K562 (cell line): Measurements from ENCODE around the gene GBA3. TPM values are rescaled to one million over a fixed set of nuclear protein-coding genes. Genes with fewer than 3 reads are reported as not detected.

Experiments
- ATAC-seq: fragments of 200-7000 bp; cut with Tn5 transposase; 3 replicates; pipeline ENCODE4 v1.9.1; 2020; ENCODE audit warnings: moderate library complexity
- BruUV-seq: library from RNA; stranded (reverse); fragments of 400-500 nt; replicated peaks from 2 replicates; lab custom pipeline; 2021; lab: Mats Ljungman, UMichigan
- CTCF ChIA-PET: fragments of 300-600 bp; formaldehyde crosslinking; extraction: SDS; loops from one replicate; lab custom pipeline; 2021; ENCODE audit warnings: low intra/inter-chr PET ratio; lab: Yijun Ruan, JAX
- POLR2A ChIA-PET: fragments of 300-600, 350-650 bp; sonication (Branson Sonifier 250); formaldehyde crosslinking; extraction: SDS; loops from one replicate; lab custom pipeline; 2021; ENCODE audit warnings: antibody characterized with exemption, inconsistent platforms; lab: Yijun Ruan, JAX
- DNase-seq, 4 experiments: peaks; one replicate each; pipeline versions ENCODE4 v3.0.0 to v3.0.0-alpha.2; 2011 to 2018; ENCODE audit warnings: low spot score in 3 of 4, mixed read lengths in 3 of 4; ENCODE audit errors: extremely low read depth in 1 of 4
- FAIRE-seq: peaks from 2 replicates; lab custom pipeline; 2011; peaks lifted over from hg19 to GRCh38; lab: Jason Lieb, UNC
- H2AFZ ChIP-seq: 2 replicates; pipeline ENCODE4 v1.6.0; 2011; ENCODE audit warnings: low read depth, low read length, control low read depth, inconsistent platforms
- H3K27ac ChIP-seq: fragments of 200-600 bp; 3 replicates; pipeline ENCODE4 v1.8.0; 2011; ENCODE audit warnings: low read depth, mild to moderate bottlenecking, control low read depth, inconsistent platforms, low read length, moderate library complexity, mixed read lengths; ENCODE audit errors: extremely low read depth
- H3K27me3 ChIP-seq, 2 experiments: fragments of 300-600 bp in 1 of 2; 2 replicates in 1 of 2; 3 replicates in 1 of 2; pipeline versions ENCODE4 v1.6.0 to v1.8.0; 2011; ENCODE audit warnings: inconsistent platforms in 2 of 2, low read length in 2 of 2, mild to moderate bottlenecking in 1 of 2, mixed read lengths in 1 of 2, moderate library complexity in 1 of 2; ENCODE audit not compliant: control insufficient read depth in 2 of 2, insufficient read depth in 2 of 2
- H3K36me3 ChIP-seq: fragments of 300-600 bp; 3 replicates; pipeline ENCODE4 v1.8.0; 2011; ENCODE audit warnings: mild to moderate bottlenecking, low read length, inconsistent platforms; ENCODE audit not compliant: control insufficient read depth, insufficient read depth
- H3K4me1 ChIP-seq, 2 experiments: fragments of 200-600 bp in 1 of 2; replicated peaks in 1 of 2; 2 replicates in 1 of 2; 3 replicates in 1 of 2; pipeline versions ENCODE4 v1.5.1 to v1.8.0; 2011; ENCODE audit warnings: inconsistent platforms in 2 of 2, low read length in 2 of 2, mild to moderate bottlenecking in 1 of 2, mixed read lengths in 1 of 2, moderate library complexity in 1 of 2; ENCODE audit not compliant: control insufficient read depth in 2 of 2, insufficient read depth in 2 of 2
- H3K4me2 ChIP-seq: 2 replicates; pipeline ENCODE4 v1.6.1; 2011; ENCODE audit warnings: low read length, control low read depth, inconsistent platforms, mixed read lengths; ENCODE audit not compliant: insufficient read depth
- H3K4me3 ChIP-seq: fragments of 200-600 bp; sonication (generic), shearing (Covaris generic); 2 replicates; pipeline ENCODE4 v1.5.1; 2016; ENCODE audit warnings: control low read depth, inconsistent platforms
- H3K79me2 ChIP-seq: fragments of 200-600 bp; 3 replicates; pipeline ENCODE4 v1.8.0; 2011; ENCODE audit warnings: low read length, inconsistent platforms; ENCODE audit not compliant: control insufficient read depth, insufficient read depth
- H3K9ac ChIP-seq, 2 experiments: 2 replicates each; pipeline versions ENCODE4 v1.6.0 to v1.6.1; 2011; ENCODE audit warnings: low read depth in 2 of 2, low read length in 2 of 2, control low read depth in 1 of 2, inconsistent platforms in 1 of 2, mild to moderate bottlenecking in 1 of 2, mixed read lengths in 1 of 2; ENCODE audit not compliant: insufficient read depth in 1 of 2
- H3K9me1 ChIP-seq: one replicate; pipeline ENCODE4 v1.6.0; 2011; ENCODE audit warnings: inconsistent platforms, mild to moderate bottlenecking, low read length, moderate library complexity; ENCODE audit not compliant: control insufficient read depth, insufficient read depth
- H3K9me3 ChIP-seq: replicated peaks from 2 replicates; pipeline ENCODE4 v1.5.1; 2011; ENCODE audit warnings: low read depth, low read length, inconsistent platforms; ENCODE audit not compliant: control insufficient read depth, insufficient read depth
- H4K20me1 ChIP-seq: replicated peaks from 2 replicates; pipeline ENCODE4 v1.6.1; 2011; ENCODE audit warnings: low read length, inconsistent platforms, mixed read lengths; ENCODE audit not compliant: control insufficient read depth, insufficient read depth
- CTBP1 ChIP-seq: fragments of 450-650 bp; IDR thresholded peaks from 2 replicates; pipeline ENCODE4 v1.6.1; 2016; ENCODE audit warnings: borderline replicate concordance
- EZH2 ChIP-seq: IDR thresholded peaks from 2 replicates; pipeline ENCODE4 v1.6.1; 2012; ENCODE audit warnings: low read depth, mild to moderate bottlenecking, inconsistent platforms, low read length, borderline replicate concordance
- NCOA6 ChIP-seq: fragments of 450-650 bp; IDR thresholded peaks from 2 replicates; pipeline ENCODE4 v1.6.1; 2017; ENCODE audit warnings: mild to moderate bottlenecking
- NFIC ChIP-seq: fragments of 450-650 bp; IDR thresholded peaks from 2 replicates; pipeline ENCODE4 v1.6.1; 2017; ENCODE audit warnings: mild to moderate bottlenecking, inconsistent platforms
- RB1 ChIP-seq: fragments of 450-650 bp; IDR thresholded peaks from 2 replicates; pipeline ENCODE4 v1.6.1; 2017; ENCODE audit warnings: low read depth, mild to moderate bottlenecking
- ZBTB26 ChIP-seq: fragments of 450-650 bp; formaldehyde crosslinking; IDR thresholded peaks from 2 replicates; pipeline ENCODE4 v1.4.0; 2022; ENCODE audit warnings: missing genetic modification characterization
- ZKSCAN8 ChIP-seq: fragments of 200-800 bp; sonication (Bioruptor generic); IDR thresholded peaks from 2 replicates; pipeline ENCODE4 v1.6.1; 2016; ENCODE audit warnings: missing genetic modification characterization, missing compliant biosample characterization
- ZNF12 ChIP-seq: sonication (generic); formaldehyde crosslinking; IDR thresholded peaks from 2 replicates; pipeline ENCODE4 v1.4.0; 2020; ENCODE audit warnings: mild to moderate bottlenecking, missing genetic modification reagents
- ZNF212 ChIP-seq: fragments of 450-650 bp; formaldehyde crosslinking; IDR thresholded peaks from 2 replicates; pipeline ENCODE4 v1.4.0; 2020; ENCODE audit warnings: mild to moderate bottlenecking
- ZNF609 ChIP-seq: sonication (generic); formaldehyde crosslinking; IDR thresholded peaks from 2 replicates; pipeline ENCODE4 v1.8.1; 2023; ENCODE audit warnings: missing genetic modification reagents, mild to moderate bottlenecking, borderline replicate concordance
- WGBS: fragments of 100-300 bp; shearing (Covaris generic); methylation state at CpG from one replicate; pipeline ENCODE4 v1.1.6; 2016; ENCODE audit warnings: low coverage, mixed read lengths; ENCODE audit not compliant: insufficient coverage; ENCODE audit errors: missing lambda C conversion rate; 5-methylcytosine and 5-hydroxymethylcytosine counted together
- in situ Hi-C: fragments of 300-500 bp; cut with MboI; formaldehyde crosslinking; loops from 4 replicates; pipeline ENCODE4 v1.15.0; 2018; ENCODE audit warnings: inconsistent platforms, mixed read lengths
- intact Hi-C: fragments of 100-400 bp; cut with micrococcal nuclease; formaldehyde crosslinking; loops from 2 replicates; pipeline ENCODE4 v1.14.2; 2022
- polyA plus RNA-seq, 8 experiments: library from polyadenylated mRNA; depleted of rRNA in 4 of 8; stranded (reverse) in 5 of 8; unstranded in 3 of 8; fragments of >200 nt; fragmentation: Nextera tagmentation in 2 of 8; fragmentation: Illumina TruSeq in 1 of 8; extraction: Ambion mirVana in 2 of 8; extraction: Trizol in 1 of 8; gene quantifications; 2 replicates each; pipeline versions ENCODE4 v1.2.1 to v1.2.3, GENCODE V29; 2011 to 2014; ENCODE audit warnings: inconsistent platforms in 1 of 8, missing spikeins in 1 of 8
- total RNA-seq, 7 experiments: library from RNA; depleted of rRNA in 6 of 7; stranded (reverse); fragments of >200 nt in 6 of 7; fragmentation: Illumina TruSeq in 2 of 7; extraction: Trizol in 2 of 7; gene quantifications; 2 replicates each; pipeline versions ENCODE4 v1.2.1 to v1.2.3, GENCODE V29; 2011 to 2021; ENCODE audit warnings: low replicate concordance in 1 of 7
- TF ChIP-seq, protein P1 (sequence below): fragments of 250-450 bp; sonication (Bioruptor Pico); IDR thresholded peaks from 2 replicates; pipeline ENCODE4 v1.8.0; 2022; ENCODE audit warnings: moderate library complexity, mild to moderate bottlenecking, inconsistent platforms

Gene GBA3
- total and polyA plus RNA-seq, 9 of the 15 experiments (the other 6 are each of a cell fraction or from before 2014, with no cell fraction given), result 0.13 to 0.75 (median 0.40) TPM; not detected in 1

- Histone ChIP-seq H3K36me3 (no peaks in the 10 kb centered on the region), H4K20me1 (no peaks in the 10 kb centered on the region), H3K9ac (no peak overlapping the region), H3K4me2 (no peak overlapping the region), H3K4me1 (no peaks in the 10 kb centered on the region), H3K9me3 (no peaks in the 10 kb centered on the region), H3K9me1 (no peaks in the 10 kb centered on the region), H3K79me2 (no peaks in the 10 kb centered on the region), H3K27ac (no peak overlapping the region), H3K27me3 (no peaks in the 10 kb centered on the region), H2AFZ (no peak overlapping the region), H3K4me3 (no peak overlapping the region)
- FAIRE-seq (no peak), DNase-seq (no peak), ATAC-seq (no peak)
- no peak for TF ChIP-seq RB1
- TF ChIP-seq EZH2, result no peak
- TF ChIP-seq ZKSCAN8 (CRISPR knock-in tag), result no peak
- no peak for TF ChIP-seq CTBP1
- intact Hi-C loops, result no loop called here
- in situ Hi-C loops, result no loop called here
- POLR2A ChIA-PET, result interaction anchor here (1.7 kb wide), 1 partner anchor 11 kb away, joined by 8 read pairs; no protein-coding TSS in a partner anchor
- no TSS peak for BruUV-seq
- CTCF ChIA-PET, result no interaction called here
Observed at GRCh38 chr4:22850055-22850454, 157.3 kb downstream of the GBA3 start.

- Histone ChIP-seq H3K36me3 (no peaks in the 10 kb centered on the region), H3K9me1 (no peaks in the 10 kb centered on the region), H3K4me3 (no peak overlapping the region), H3K27me3 (no peaks in the 10 kb centered on the region), H3K4me2 (no peak overlapping the region), H3K79me2 (no peaks in the 10 kb centered on the region), H2AFZ (no peak overlapping the region), H4K20me1 (no peaks in the 10 kb centered on the region), H3K27ac (no peak overlapping the region), H3K9ac (no peak overlapping the region), H3K4me1 (no peaks in the 10 kb centered on the region), H3K9me3 (no peaks in the 10 kb centered on the region)
- in situ Hi-C loops (no loop called here), intact Hi-C loops (no loop called here)
- ATAC-seq (no peak), DNase-seq (no peak), FAIRE-seq (no peak)
- ChIA-PET POLR2A (interaction anchor here (1.7 kb wide), 1 partner anchor 11 kb away, joined by 8 read pairs; no protein-coding TSS in a partner anchor), CTCF (no interaction called here)
- no TSS peak for BruUV-seq
- 0% methylated on average over 2 of the region's 2 CpGs for WGBS
- TF ChIP-seq ZNF12 (no peak), NCOA6 (no peak), ZBTB26 (CRISPR knock-in tag) (no peak), NFIC (no peak), ZNF609 (no peak), ZNF212 (CRISPR knock-in tag) (no peak)
- TF ChIP-seq, protein P1, sequence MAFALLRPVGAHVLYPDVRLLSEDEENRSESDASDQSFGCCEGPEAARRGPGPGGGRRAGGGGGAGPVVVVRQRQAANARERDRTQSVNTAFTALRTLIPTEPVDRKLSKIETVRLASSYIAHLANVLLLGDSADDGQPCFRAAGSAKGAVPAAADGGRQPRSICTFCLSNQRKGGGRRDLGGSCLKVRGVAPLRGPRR (CRISPR knock-in tag), result no peak
Observed at GRCh38 chr4:22850630-22851029, 157.9 kb downstream of the GBA3 start.
